PC-3 (cell line): Measurements from ENCODE around the gene ZNF614. TPM values are rescaled to one million over a fixed set of nuclear protein-coding genes. Genes with fewer than 3 reads are reported as not detected.

ENCODE experiments used
- ATAC-seq: fragments of 200-7000 bp; cut with Tn5 transposase; 2 replicates; pipeline ENCODE4 v1.9.1; 2020; ENCODE audit warnings: mild to moderate bottlenecking, moderate library complexity
- BruUV-seq: library from RNA; stranded (reverse); fragments of 400-500 nt; replicated peaks from 2 replicates; lab custom pipeline; 2021; lab: Mats Ljungman, UMichigan
- CTCF ChIA-PET: fragments of 300-600 bp; sonication (Branson Sonifier 250); formaldehyde crosslinking; loops from one replicate; lab custom pipeline; 2022; ENCODE audit warnings: antibody characterized with exemption; lab: Charles Lee
- POLR2A ChIA-PET: fragments of 300-600 bp; sonication (Branson Sonifier 250); formaldehyde crosslinking; loops from one replicate; lab custom pipeline; 2022; ENCODE audit warnings: antibody characterized with exemption; ENCODE audit not compliant: unreplicated experiment; lab: Charles Lee
- DNase-seq: peaks from one replicate; pipeline ENCODE4 v3.0.0-alpha.2; 2015
- H2AFZ ChIP-seq: fragments of 300-600 bp; sonication (generic); 2 replicates; pipeline ENCODE4 v1.6.0; 2016; ENCODE audit warnings: antibody characterized with exemption, low read length
- H3F3A ChIP-seq: fragments of 300-600 bp; sonication (generic); one replicate; pipeline ENCODE4 v1.6.0; 2017; ENCODE audit warnings: antibody characterized with exemption, low read length, control low read depth, mild to moderate bottlenecking; ENCODE audit not compliant: unreplicated experiment
- H3K27ac ChIP-seq: fragments of 300-600 bp; sonication (generic); 2 replicates; pipeline ENCODE4 v1.5.1; 2016; ENCODE audit warnings: mild to moderate bottlenecking, low read length
- H3K27me3 ChIP-seq: fragments of 300-600 bp; sonication (generic); 2 replicates; pipeline ENCODE4 v1.6.1; 2016; ENCODE audit warnings: low read length, mixed read lengths
- H3K36me3 ChIP-seq: fragments of 300-600 bp; sonication (generic); 2 replicates; pipeline ENCODE4 v1.6.1; 2016; ENCODE audit warnings: low read depth, mixed run types, low read length, mixed read lengths
- H3K4me1 ChIP-seq: fragments of 300-600 bp; sonication (generic); 2 replicates; pipeline ENCODE4 v1.5.1; 2016; ENCODE audit warnings: low read length; ENCODE audit not compliant: insufficient read depth
- H3K4me2 ChIP-seq: fragments of 300-600 bp; sonication (generic); 2 replicates; pipeline ENCODE4 v1.6.0; 2016; ENCODE audit warnings: low read length
- H3K4me3 ChIP-seq: fragments of 300-600 bp; sonication (generic); 2 replicates; pipeline ENCODE4 v1.5.1; 2016; ENCODE audit warnings: mild to moderate bottlenecking, low read length, mixed read lengths
- H3K79me2 ChIP-seq: fragments of 300-600 bp; sonication (generic); 2 replicates; pipeline ENCODE4 v1.6.1; 2017; ENCODE audit warnings: low read length, mixed read lengths
- H3K9ac ChIP-seq: fragments of 300-600 bp; sonication (generic); 2 replicates; pipeline ENCODE4 v1.6.0; 2016; ENCODE audit warnings: mild to moderate bottlenecking, low read length
- H3K9me2 ChIP-seq: fragments of 300-600 bp; sonication (generic); replicated peaks from 2 replicates; pipeline ENCODE4 v1.6.1; 2016; ENCODE audit warnings: mixed run types, low read length, mixed read lengths
- H3K9me3 ChIP-seq: fragments of 300-600 bp; sonication (generic); 2 replicates; pipeline ENCODE4 v1.6.1; 2016; ENCODE audit warnings: low read length, mixed read lengths
- H4K20me1 ChIP-seq: fragments of 300-600 bp; sonication (generic); 2 replicates; pipeline ENCODE4 v1.6.1; 2016; ENCODE audit warnings: low read length, mixed read lengths
- CTCF ChIP-seq: fragments of 300-600 bp; sonication (generic); conservative IDR thresholded peaks from 2 replicates; pipeline ENCODE4 v1.5.1; 2017; ENCODE audit warnings: antibody characterized with exemption, low read depth, mild to moderate bottlenecking, low read length
- EZH2 ChIP-seq: fragments of 300-600 bp; sonication (generic); IDR thresholded peaks from one replicate; pipeline ENCODE4 v1.6.1; 2017; ENCODE audit warnings: antibody characterized with exemption, mild to moderate bottlenecking, low read length; ENCODE audit not compliant: unreplicated experiment
- EZH2phosphoT487 ChIP-seq: fragments of 300-600 bp; sonication (generic); IDR thresholded peaks from 2 replicates; pipeline ENCODE4 v1.6.1; 2018; ENCODE audit warnings: mild to moderate bottlenecking, antibody characterized with exemption, low read length, borderline replicate concordance
- intact Hi-C: fragments of 100-400 bp; cut with micrococcal nuclease; formaldehyde crosslinking; loops from 2 replicates; pipeline ENCODE4 v1.9.0; 2023
- total RNA-seq: library from RNA; depleted of rRNA; stranded (reverse); fragments of >200 nt; gene quantifications from 2 replicates; pipeline ENCODE4 v1.2.3, GENCODE V29; 2014

ZNF614 gene
- total RNA-seq, 1 experiment from 2014 or later = 10.4 TPM

GRCh38 chr19:52007806-52008557, 20.2 kb downstream of the ZNF614 start, which contains the start of gene ZNF615:
Gene ZNF615 (minus strand): TSS chr19:52008211. CDS start chr19:52003711, 4,500 bp downstream.
- peak; percentile 90 for ATAC-seq
- no peaks in the 10 kb centered on the region for H3F3A ChIP-seq
- peaks cover 9% of the 10 kb centered on the region; the same call in 1 of the 2 replicates for H3K79me2 ChIP-seq
- H3K27me3 ChIP-seq = no peaks in the 10 kb centered on the region
- BruUV-seq = TSS peak; percentile 72
- no peak within 1 kb of the TSS; the same call in 1 of the 2 replicates for H3K27ac ChIP-seq
- peaks cover 49% of the 10 kb centered on the region for H3K36me3 ChIP-seq
- no peaks in the 10 kb centered on the region for H4K20me1 ChIP-seq
- H3K9ac ChIP-seq = peak within 1 kb of the TSS; percentile 71
- CTCF ChIA-PET = no interaction called here
- DNase-seq = peak; percentile 85
- no peaks in the 10 kb centered on the region for H3K4me1 ChIP-seq
- intact Hi-C loops = no loop called here
- H3K9me3 ChIP-seq = peaks cover 44% of the 10 kb centered on the region
- TF ChIP-seq EZH2 (no peak), CTCF (no peak), EZH2phosphoT487 (no peak)
- peak within 1 kb of the TSS; percentile 100 for H2AFZ ChIP-seq
- H3K4me2 ChIP-seq = peak within 1 kb of the TSS; percentile 85
- H3K9me2 ChIP-seq = no peaks in the 10 kb centered on the region
- H3K4me3 ChIP-seq = peak within 1 kb of the TSS; percentile 80
- POLR2A ChIA-PET = no interaction called here

- CTCF ChIA-PET = no interaction called here
These were observed 20.8 kb downstream of the ZNF614 start for GRCh38 chr19:52007451-52007805.

More at GRCh38 chr19:52007451-52007805, 20.8 kb downstream of the ZNF614 start:
- POLR2A ChIA-PET = no interaction called here
- Histone ChIP-seq H3K9me3 (peaks cover 46% of the 10 kb centered on the region), H3K4me1 (no peaks in the 10 kb centered on the region), H3K9me2 (no peaks in the 10 kb centered on the region), H4K20me1 (no peaks in the 10 kb centered on the region), H2AFZ (peak overlapping the region; percentile 100), H3K79me2 (peaks cover 9% of the 10 kb centered on the region; the same call in 1 of the 2 replicates), H3K36me3 (peaks cover 47% of the 10 kb centered on the region), H3K4me2 (peak overlapping the region; percentile 85), H3K4me3 (peak overlapping the region; percentile 80), H3K9ac (peak overlapping the region; percentile 71), H3F3A (no peaks in the 10 kb centered on the region), H3K27ac (no peak overlapping the region), H3K27me3 (no peaks in the 10 kb centered on the region)
- intact Hi-C loops = no loop called here
- ATAC-seq (peak; percentile 47), DNase-seq (no peak)
- BruUV-seq = no TSS peak
- TF ChIP-seq CTCF (no peak), EZH2 (no peak)
